NB4 (cell line): ENCODE data around the gene SMURF1.

ENCODE experiments used
- CTCF ChIP-seq: IDR thresholded peaks from one replicate; pipeline ENCODE4 v1.5.1; 2012; ENCODE audit warnings: low read depth, low read length
- POLR2A ChIP-seq: IDR thresholded peaks from 2 replicates; pipeline ENCODE4 v1.6.1; 2011; ENCODE audit warnings: mild to moderate bottlenecking; ENCODE audit not compliant: insufficient read length; ENCODE audit errors: extremely low read depth

GRCh38 chr7:98996150-98996552, 147.8 kb downstream of the SMURF1 start:
- TF ChIP-seq POLR2A (no peak), CTCF (no peak)
